T-helper 2 cell treated with Interferon-gamma antibody and Interleukin-4, amounts not matched to agents 100 ng/mL and 5 ng/mL, for 36 hours (primary cell): ENCODE data around the gene ATXN7L1. TPM values are rescaled to one million over a fixed set of nuclear protein-coding genes. Genes with fewer than 3 reads are reported as not detected.
"Not testable (repeated sequence)": the region's sequence is repeated elsewhere in the genome, so short reads cannot be mapped to it uniquely, and the experiment has no call there.

Experiments
- intact Hi-C: fragments of 100-400 bp; cut with micrococcal nuclease; formaldehyde crosslinking; loops from one replicate; pipeline ENCODE4 v1.15.1; 2023
- total RNA-seq: library from RNA; stranded (reverse); gene quantifications from 2 replicates; pipeline ENCODE4 v1.2.3, GENCODE V29; 2022

ATXN7L1 gene
- total RNA-seq, 1 donor from 2014 or later = 21.6 TPM

DNA sequence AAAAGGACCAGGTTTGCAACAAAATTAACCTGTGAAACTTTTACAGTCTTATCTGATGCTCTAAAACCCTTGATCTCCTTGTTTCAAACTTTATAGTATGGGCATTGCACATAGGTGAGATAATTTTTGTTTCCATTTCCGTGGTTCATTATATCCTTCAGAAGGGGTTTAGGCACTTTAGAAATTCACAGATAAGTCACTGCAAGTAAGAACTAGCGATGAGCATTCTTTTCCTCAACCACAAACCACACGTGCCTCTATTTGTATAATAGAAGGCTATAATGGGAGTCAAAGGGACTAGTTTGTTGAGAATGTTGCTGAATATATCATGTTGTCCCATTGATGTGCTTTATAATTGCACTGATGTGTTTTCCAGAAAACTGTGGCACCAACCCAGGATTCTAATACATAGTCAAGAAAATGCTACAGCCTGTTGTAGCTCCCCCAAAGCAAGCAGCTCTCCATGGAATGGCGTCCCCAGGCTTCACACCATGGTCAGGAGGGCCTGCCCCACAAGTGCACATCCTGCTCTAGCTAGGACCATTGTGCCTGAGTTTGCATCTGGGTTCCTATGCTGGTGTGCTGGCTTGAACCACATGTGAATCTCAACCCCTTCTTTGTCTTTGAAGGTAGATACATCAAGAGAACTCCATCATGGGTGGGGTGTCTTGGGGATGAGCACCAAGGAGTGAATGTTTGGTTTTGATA, 14.0 kb upstream of the ATXN7L1 start:
- intact Hi-C loops = loop anchor here (2.0 kb wide), 1 partner anchor 34 kb away; no protein-coding TSS in a partner anchor

DNA sequence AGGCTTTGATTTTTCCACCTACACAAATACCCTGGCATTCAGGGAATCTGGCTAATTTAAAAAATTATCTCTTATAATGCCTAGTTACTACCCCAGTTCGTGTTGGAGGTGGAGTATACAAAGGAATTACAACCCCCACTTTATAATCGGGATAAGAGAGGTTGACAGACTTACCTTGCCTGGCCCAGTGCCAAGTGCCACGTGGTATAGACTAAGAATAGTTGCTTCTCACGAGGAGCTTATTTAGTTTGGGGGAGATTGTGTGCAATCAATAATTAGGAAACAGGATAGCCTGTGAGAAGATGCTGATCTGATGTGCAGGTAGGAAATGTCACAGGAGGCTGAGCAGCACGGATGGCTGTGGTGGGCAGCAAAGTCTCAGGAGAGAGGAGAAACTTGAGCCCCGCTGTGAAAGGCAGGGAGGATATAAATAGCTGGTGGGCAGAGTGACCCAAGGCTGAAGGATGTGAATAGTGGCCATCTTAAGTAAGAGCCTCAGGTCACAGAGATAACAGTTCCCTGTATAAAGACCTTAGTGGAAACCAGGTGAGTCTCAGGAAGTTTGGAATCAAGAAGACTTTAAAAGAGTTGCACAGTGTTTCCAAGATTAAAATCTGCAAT, 11.3 kb upstream of the ATXN7L1 start:
- intact Hi-C loops = no loop called here

DNA sequence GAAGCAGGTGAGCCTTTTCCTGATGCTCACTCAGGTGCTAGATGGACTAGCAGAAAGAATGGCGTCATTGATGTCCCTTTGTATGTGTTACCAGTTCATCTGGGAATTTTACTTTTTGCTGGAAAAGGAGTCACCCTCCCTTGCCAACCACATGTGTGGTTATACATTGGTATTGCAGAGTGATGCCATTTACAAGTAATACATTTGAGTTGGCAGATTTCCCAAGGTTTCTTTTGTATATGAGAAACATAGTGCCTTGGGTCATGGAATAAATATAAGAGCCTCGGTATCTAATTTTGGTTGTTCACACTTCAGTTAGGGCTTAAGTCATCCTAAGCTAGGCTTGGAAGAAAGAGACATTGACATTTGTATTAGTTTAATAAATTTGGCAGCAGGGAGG, 10.4 kb upstream of the ATXN7L1 start:
- intact Hi-C loops = no loop called here

DNA sequence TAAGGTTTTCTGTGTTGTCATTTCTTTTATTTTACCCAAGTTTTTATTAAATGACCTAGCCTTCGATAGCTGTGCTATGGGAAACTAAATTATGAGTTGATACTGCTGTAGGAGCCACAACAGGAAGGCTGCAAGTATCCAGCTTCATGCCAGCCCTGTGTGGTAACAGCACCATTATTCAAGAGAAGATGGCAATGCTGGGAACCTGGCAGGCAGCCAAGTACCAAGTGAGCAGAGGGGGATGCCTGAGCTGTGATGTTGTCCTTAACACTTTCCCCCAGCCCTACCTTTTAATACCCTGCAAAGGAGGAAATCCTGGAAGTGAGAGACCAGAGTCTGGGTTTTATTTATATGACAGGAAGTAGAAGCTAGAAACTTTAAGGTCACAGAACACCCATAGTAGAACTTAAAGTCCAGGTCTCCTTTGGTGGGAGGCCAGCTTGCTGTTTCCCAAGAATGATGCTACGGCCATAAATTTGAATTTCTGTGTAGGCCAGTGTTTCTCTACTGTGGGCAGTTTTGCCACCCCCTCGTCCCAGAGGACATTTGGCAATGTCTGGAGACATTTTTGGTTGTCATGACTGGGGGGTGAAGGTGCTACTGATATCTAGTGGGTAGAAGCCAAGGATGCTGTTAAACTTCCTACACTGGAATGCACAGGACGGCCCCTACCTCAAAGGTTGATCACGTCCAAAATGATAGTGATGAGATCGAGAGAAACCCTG, 9.2 kb upstream of the ATXN7L1 start:
- intact Hi-C loops = no loop called here

DNA sequence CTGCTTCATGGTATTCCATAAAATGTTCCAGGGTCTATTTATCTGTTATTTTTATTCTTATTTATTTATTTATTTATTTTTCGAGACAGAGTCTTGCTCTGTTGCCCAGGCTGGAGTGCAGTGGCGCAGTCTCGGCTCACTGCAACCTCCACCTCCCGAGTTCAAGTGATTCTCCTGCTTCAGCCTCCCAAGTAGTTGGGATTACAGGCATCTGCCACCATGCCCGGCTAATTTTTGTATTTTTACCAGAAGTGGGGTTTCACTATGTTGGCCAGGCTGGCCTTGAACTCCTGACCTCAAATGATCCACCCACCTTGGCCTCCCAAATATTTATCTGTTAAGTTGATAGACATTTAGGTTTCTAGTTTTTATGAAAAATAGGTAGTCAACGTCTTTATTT, 6.8 kb upstream of the ATXN7L1 start:
- intact Hi-C loops = not testable (repeated sequence)

DNA sequence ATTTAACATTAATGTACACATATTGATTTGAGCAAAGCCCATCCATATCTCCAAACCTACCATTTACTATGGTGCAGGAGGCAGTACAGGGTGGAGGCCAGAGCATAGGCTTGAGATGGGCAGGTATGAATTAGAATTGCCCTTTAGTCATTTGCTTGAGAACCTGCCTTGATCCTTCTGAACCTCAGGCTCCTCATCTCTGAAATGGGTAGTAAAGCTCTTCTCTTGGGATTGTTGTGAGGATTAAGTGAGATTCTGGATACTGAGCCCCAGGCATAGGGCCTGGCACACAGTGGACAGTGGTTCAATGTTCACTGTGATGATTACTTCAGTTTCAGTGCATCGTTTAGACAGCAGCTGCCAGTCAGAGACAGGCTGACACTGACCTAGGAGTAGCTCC, 5.0 kb upstream of the ATXN7L1 start:
- intact Hi-C loops = no loop called here

DNA sequence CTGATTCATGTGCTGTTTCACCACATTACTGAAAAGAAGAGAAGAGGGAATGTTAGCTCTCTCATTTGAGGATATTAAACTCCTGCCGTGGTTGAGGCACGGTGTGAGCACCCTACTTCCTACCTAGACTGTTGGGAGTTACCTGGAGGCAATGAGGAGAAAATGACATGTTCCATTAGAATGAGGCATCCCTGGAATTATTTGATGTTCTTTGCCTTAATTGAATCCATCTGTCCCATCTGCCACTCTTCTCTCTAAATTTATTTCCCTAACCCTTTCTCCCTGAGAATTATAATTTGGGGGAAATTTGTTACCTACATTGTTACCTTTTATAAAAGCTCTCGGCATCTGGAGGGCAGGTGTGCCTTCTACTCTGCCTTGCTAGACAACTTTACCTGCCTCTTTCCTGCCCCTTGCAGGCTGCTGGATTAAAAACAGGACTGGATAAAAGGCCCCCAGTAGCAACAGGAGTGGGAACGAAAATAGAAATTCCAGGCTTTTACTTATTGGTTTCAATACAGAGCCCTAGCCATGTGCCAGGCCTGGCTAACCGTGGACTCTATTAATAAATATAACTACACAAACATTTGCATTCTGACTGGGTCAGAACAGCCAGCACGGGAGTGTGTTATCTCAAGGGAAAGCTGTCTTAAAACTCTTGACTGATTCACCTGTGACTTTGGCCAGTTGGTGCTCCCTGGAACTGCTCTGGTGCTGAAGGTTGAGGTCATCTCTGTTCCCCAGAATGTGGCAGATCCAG, 4.4 kb upstream of the ATXN7L1 start:
- intact Hi-C loops = no loop called here

DNA sequence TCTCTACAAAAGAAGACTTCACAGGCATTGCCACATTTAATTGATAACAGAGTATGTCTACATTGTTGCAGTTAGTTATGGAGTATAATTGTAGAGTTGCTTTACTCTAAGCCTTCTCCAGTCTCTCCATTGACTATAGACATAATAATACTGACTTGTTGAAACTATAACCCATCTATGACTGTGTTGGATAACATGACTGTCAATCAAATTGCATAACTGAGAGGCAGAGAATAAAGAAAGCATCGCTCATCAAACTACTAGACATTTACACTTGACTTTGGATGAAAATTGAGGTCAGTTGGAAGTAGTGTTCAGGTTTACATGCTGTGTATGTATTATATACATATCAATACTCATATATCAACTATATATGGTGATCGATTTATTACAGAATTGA, 3.4 kb upstream of the ATXN7L1 start:
- intact Hi-C loops = loop anchor here (5.0 to 10.0 kb wide), 4 partner anchors 143 to 245 kb away; no protein-coding TSS in a partner anchor

DNA sequence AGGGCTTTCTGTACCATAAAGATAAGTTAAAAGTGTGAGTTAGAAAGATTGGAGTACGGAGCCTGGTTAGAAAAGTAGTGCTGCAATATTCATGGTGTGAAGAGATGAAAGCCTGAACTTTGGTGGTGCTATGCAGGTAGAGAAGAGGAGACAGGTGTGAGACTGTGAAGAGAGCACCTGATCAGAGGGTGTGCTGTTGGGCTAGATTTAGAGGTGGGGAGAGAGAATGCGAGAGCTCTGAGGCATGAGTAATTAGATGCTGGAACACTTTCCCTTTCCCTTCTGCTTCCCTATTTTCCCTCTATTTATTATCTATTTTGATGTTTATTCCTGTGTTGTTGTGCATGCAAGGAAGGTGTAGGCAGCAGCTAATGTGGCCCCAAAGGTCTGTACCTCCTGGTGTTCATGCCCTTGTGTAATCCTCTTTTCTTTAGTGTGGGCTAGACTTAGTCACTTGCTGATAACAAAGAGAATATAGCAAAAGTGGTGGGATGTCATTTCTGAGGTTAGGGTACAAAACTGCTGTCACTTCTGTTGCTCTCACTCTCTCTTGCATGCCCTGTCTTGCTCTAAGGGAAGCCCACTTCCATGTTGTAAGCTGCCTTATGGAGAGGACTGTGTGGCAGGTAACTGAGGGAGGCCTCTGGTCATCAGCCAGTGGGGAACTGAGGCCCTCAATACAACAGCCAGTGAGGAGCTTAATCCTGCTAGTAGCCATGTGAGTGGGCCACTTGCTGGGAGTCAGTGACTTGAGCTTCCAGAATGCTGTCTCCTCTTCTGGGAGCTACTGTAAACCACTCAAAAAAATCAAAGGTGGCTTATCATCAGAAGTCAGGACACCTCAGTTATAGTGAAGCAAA, 2.6 kb upstream of the ATXN7L1 start:
- intact Hi-C loops = loop anchor here (5.0 to 10.0 kb wide), 4 partner anchors 143 to 246 kb away; no protein-coding TSS in a partner anchor

DNA sequence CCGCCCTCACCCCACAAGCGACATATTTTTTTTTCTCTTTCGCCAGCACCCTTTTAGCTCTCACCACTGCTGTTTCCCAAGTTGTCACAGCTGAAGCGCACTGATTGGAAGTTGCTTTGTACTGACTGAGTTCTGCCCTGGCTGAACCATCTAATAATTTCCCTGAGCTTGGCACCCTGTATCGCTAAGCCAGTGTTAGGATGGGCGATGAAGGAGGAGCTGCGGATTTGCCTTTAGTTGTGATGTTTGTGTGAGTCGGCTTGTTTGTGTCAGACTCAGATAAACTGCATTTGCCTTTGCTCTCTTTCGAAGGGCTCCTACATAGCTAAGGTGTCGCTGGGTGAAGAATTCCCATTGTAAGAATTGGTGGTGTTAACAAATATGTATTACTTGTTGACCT, 1.3 kb upstream of the ATXN7L1 start:
- intact Hi-C loops = loop anchor here (2.0 to 10.0 kb wide), 6 partner anchors 47 to 247 kb away; no protein-coding TSS in a partner anchor

DNA sequence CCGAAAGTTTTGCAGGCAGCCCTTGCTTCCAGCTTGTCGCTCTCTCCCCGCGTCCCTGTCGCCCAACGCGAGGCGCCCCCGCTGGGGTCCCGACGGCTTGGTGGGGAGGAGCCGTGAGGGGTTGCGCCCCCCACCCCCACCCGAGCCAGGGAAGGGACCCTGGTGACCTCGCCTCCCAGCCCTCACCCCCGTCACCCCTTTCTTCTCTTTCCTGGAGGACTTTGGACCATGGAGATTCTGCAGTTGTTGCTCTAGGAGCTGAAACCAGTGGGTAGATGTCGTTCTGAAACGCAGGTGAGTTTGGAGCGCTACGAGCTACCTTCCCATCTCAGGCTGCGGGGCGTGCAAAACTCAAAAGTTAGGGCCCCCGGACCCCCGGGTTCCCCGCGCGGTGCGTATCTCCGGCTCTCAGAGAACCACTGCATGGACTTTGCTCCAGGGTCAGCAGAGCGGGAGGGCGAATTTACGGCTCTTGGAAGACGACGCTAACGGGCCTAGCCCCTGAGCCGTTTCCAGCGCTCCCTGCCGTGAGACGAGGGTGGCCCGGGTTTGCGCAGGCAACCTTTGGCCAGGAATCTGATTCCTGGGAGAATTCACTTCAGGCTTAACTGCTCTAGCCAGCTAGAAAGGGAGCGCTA, 684 bp upstream of the ATXN7L1 start:
- intact Hi-C loops = loop anchor here (1.0 to 10.0 kb wide), 9 partner anchors 28 to 248 kb away; no protein-coding TSS in a partner anchor

DNA sequence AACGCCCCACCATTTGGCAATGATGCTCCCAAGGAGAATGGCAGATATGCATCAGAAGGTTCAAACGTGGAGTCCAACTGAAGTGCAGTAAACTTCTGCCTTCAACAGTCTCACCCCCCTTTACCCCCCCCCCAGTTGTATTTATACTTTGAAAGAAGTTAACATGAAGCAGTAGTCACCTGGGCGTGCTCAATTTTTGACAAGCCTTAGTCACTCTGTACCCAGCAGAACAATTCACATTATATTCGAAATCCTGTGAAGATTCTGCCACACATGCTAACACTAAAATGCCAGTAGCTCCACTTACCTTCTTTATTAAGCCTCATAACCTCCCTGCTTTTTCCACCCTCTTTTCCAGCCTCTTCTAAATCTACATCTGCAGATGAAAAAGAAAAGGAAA, 894 bp downstream of the ATXN7L1 start:
- intact Hi-C loops = loop anchor here (5.0 to 10.0 kb wide), 4 partner anchors 147 to 249 kb away; no protein-coding TSS in a partner anchor

DNA sequence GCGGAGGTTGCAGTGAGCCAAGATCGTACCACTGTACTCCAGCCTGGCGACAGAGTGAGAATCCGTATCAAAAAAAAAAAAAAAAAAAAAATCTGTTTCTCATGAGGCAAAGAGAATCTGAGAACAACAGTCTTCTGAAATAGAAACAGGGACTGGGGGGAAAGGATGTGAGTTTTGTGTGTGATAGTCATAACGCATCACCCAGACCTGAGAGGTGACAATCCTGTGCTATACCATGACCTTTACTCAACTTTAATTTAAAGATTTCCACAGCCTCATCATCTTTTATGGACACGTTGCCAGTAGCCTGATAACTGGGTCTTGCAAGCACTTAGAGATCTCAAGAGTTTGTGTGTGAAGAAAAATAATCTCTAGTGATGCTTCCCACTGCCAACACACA, 2.3 kb downstream of the ATXN7L1 start:
- intact Hi-C loops = loop anchor here (10.0 kb wide), 1 partner anchor 251 kb away; no protein-coding TSS in a partner anchor

DNA sequence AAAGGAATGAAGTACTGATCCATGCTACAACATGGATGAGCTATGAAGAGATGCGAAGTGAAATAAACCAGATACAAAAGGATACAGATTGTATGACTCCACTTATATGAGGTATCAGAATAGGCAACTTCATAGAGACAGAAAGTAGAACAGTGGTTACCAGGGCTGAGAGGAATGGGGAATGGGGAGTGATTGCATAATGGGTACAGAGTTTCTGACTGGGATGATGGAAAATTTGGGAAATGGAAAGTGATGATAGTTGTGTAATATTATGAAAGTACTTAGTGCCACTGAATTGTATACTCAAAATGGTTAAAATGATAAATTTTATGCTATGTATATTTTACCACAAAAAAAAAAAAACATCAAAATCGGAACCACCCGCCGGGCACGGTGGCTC, 3.9 kb downstream of the ATXN7L1 start:
- intact Hi-C loops = loop anchor here (10.0 kb wide), 1 partner anchor 252 kb away; no protein-coding TSS in a partner anchor

DNA sequence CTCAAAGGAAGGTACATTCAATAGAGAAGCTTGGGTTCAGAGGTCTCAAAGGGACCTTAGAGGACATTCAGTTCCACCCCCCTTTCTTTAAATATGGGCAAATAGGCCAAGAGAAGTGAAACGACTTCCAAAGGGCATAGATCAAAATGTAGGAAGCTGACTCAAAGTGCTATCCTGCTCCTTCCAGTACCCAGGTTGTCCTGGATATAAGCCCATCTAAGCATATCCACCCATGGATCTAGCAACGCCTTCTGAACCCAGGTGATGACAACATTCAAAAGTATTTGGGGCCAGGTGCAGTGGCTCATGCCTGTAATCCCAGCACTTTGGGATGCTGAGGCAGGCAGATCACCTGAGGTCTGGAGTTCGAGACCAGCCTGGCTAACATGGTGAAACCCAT, 5.3 kb downstream of the ATXN7L1 start:
- intact Hi-C loops = loop anchor here (10.0 kb wide), 1 partner anchor 254 kb away; no protein-coding TSS in a partner anchor

DNA sequence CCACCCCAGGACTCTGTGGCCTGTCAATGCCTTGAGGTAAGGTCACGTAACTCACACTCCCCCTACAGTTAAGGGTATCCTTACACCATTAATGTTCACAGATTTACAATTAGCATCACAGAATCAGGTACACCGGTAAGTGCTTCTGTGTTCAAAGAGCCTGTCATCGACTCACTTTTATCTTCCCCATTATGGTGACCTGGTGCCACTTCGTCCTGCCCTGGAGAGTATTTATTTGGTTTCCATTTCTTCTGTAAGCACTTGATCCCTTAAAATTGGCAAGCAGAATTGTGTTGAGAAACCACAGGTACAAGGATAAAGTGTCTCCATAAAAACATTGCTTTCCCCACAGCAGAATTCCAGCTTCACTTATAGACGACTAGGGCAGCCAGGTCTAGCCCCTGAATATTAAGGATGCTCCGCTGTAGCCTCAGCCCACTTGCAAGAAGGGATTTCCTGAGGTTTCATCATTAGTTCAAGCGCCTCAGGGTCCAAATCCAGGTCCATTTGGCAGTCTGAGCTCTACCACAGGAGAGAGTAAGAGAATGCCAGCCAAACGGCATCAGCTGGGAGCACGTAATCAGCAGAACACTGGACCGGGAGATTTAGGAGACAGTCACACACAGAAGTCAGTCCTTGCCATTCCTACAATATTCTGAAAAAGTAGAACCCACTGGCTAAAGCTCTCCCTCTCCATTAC, 10.1 kb downstream of the ATXN7L1 start:
- intact Hi-C loops = no loop called here

DNA sequence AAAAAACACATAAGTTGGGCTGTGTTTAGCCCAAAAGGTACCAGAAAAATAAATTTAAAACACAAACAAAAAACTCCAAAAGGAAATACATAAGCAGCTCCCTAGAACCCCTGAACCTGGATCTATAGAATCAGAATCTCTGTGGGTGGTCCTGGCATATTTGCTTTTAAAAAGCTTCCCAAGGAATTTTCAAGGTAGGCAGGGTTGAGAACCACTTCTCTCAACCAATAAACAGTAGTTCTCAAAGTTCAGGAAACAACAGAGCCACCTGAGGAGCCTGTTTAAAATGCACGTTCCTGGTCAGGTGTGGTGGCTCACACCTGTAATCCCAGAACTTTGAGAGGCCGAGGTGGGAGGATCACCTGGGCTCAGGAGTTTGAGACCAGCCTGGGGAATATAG, 12.5 kb downstream of the ATXN7L1 start:
- intact Hi-C loops = no loop called here

DNA sequence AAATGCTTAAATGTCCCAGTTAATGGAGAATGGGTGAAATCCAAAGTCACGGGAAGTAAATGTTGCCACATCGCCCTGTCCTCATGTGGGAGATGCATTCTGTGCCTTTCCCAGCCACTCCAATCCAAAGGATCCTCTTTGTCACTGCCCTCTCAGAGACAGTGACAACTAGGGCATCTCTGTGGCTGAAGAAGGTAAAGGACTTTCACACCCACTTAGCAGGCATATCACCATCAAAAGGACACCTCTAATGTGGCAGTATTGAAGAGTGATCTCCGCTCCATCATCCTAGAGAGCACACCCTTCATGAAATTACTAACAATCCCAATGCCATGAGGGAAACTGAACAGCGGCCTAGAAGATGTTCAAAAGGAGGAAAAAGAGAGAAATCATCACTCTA, 13.6 kb downstream of the ATXN7L1 start:
- intact Hi-C loops = no loop called here

DNA sequence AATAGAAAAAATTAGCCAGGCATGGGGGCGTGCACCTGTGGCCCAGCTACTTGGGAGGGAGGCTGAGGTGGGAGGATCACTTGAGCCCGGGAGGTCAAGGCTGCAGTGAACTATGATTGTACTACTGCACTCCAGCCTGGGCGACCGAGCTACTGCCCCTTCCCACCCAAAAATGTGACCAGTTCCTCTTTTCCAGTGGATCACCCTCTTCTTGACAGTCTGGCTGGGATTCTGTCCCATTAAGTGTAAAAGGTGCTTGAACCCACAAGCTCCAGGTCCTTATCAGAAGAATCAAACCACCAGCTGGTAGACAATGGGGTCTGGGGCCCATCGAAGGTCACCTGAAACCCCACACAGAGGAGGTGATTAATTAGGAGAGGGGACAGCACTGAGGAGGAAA, 14.1 kb downstream of the ATXN7L1 start:
- intact Hi-C loops = no loop called here
